ENCODE data around the gene PIEZO2.
"Not testable (repeated sequence)": the region's sequence is repeated elsewhere in the genome, so short reads cannot be mapped to it uniquely, and the experiment has no call there.

The PIEZO2 gene

DNA sequence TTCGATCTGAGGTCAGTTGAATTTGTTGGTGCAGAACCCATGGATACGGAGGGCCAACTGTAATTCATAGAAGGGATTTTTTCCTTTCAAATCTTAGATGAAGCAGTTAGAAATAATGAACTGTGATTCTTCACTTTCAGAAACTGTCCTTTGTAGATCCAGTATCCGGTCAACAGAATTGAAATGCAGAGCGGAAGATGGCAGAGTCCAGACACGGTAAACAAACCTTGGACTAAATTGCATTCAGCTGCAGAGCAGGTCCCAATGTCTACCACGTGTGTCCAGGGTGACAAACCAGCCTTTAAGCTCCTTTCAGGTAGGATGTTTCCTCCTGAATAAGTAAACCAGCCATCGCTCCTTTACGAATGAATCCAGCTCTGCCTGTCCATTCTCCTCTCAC, 234.8 kb downstream of the PIEZO2 start:
- not testable (repeated sequence) for DNase-seq (ENCODE audit: extremely low spot score, insufficient read length, low read depth); FAIRE-seq

DNA sequence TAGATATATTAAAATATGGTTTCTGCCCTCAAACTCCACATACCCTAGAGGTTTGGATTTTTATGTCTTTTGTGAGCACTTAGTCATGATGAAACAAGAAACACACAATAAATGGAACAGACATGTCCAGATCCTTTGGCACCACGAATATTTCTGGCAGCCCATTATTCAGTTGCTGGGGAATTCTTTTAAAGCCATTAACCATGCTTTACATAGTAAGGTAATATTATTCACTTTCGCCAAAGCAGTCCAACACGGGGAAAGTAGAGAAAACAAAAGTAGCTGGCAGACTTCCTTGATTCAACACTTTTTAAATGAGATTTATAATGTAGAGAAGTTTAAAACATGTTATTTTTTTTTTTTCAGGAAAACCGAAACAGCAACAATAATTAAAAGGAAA, 235.4 kb downstream of the PIEZO2 start:
- FAIRE-seq, result no peak

DNA sequence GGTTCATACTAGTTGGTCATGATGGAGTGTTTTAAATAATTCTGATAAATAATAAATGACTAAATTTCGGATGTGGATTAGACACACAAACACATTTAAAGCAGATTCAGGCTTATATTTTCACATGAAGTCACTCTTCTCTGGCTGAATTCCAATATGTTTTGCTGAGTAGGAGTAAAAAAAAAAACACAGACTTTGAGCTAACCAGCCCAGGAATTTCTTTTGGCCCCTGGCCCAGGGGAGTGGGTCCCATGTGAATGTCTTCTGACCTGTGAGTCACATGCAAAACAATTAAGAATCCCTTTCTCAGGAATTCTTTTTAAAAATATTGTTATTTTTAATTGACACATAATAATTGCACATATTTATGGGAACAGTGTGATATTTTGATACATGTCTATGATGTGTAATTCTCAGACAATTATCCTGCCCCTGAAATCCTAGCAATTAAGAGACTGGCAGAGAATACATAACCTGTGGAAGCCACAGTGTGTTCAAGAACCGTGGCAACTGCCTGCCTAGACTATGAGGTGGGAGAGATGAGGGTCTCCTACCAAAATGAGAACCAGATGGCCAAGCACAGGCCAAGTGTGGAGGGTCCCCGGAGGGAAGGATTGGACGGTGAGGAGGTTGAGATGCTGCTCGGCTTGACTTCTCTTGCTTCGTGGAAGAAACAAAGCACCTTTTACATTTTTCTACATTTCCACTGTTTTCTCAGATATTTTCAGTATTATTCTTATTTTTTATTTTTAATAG, 236.4 kb downstream of the PIEZO2 start:
- no peak for FAIRE-seq
- no peak for DNase-seq (ENCODE audit: extremely low spot score, insufficient read length, low read depth)

More for the DNA sequence above, 235.4 kb downstream of the PIEZO2 start:
- no peak for DNase-seq (ENCODE audit: extremely low spot score, insufficient read length, low read depth)

DNA sequence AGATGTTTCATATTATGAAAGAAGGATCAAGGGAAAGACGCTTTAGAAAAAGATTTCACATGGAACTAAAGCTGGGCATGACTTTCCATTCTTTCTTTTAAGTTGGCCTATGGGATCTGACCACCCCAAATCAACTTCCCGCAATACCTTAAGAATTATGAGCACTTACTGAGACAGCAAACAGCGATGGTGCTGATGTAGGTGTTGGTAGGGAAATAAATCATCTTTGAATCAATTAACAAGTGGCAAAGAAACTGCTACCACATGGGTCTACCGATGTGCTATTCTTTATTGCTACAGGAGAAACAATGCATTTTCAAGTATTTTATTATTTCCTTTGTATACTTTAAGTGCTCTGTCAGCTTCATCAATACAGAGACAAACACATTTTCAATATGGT, 239.6 kb downstream of the PIEZO2 start:
- FAIRE-seq (no peak), DNase-seq (ENCODE audit: extremely low spot score, insufficient read length, low read depth) (no peak)

DNA sequence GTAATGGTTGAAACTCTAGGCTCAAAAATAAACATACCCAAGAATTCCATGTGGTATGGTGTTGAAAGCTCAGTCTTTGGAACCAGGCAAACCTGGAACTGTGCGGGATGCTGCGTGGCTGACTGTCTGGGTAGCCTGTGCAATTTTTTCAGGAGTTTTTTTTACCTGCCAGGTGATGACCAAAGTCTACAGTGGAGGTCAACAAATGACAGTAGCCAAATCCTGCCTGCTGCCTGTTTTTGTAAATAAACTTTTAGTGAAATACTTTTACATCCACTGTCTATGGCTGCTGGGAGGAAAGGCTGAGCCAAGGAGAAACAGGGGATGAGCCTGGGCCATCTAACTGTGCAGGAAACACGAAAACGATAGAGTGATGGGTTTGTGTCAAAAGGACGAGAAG, 240.6 kb downstream of the PIEZO2 start:
- FAIRE-seq (no peak), DNase-seq (ENCODE audit: extremely low spot score, insufficient read length, low read depth) (no peak)

DNA sequence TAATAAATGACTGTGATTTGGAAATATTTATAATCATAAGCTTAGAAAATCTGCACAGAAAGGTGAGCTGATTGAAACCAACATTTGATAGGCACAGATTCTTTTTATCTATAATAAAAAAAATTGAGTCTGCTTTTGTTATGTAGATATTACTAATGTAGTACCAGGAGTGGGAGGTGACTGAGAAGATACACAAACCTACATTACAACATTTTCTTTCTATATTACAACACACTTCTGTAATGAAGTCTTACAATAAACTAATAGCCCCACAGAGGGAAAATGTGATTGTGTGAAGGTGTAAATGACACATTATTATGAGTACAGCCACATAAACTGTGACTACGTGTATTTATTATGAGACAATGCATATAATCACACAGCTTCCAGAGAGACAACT, 241.6 kb downstream of the PIEZO2 start:
- no peak for DNase-seq (ENCODE audit: extremely low spot score, insufficient read length, low read depth)
- FAIRE-seq, result no peak

DNA sequence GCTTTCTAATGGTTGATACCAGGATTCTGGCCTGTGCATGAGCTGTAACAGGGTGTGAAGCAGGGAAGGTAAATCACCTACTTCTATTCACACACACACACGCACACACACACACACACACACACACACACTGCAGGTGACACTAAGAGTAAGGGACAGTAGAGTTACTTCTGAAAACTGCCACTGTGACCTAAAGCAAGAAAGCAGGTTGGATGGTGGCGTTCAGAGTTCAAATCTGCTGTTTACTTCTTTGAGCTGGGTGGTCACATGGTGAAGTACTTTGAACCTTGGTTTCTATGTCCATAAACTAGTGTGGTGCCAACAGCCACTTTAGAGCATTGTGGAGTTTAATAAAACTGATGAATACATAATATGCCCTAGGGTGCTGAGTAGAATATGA, 248.0 kb downstream of the PIEZO2 start:
- no peak for FAIRE-seq
- no peak for DNase-seq (ENCODE audit: extremely low spot score, insufficient read length, low read depth)

DNA sequence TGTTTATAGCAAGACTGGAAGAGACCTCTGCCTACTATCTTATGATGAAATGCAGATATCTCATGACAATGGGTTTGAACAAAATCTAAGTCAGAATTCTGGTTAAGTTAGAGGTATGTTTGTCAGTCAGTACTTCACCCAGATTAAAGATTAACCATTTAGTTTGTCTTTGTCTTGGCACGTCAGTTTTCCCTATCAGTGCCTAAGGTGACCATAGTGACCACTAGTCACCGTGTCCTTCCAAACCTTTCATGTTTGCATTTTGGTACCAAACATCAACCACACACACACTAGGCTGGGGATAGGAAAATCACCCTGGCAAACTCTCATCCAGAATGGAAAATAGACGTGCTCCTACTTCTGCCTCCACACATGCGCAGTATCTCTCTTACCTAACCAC, 248.9 kb downstream of the PIEZO2 start:
- FAIRE-seq, result peak; percentile 5
- no peak for DNase-seq (ENCODE audit: extremely low spot score, insufficient read length, low read depth)

DNA sequence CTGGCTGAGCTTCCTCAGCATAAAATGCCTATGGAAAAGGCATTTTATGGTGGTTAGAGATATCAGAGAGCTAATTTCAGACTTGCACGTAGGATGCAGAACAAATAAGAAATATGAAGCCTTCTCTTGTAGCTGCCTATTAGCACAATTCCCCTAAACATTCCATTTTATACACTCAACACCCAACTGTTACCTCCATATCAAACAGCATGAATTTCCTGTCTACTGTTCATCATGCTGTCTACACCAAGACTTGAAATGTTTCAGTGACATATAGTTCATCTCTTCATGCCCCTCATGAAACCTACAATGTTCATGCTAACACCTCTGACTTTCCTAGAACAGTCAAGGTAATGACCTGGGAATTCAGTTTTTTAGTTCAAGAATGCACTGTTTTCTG, 249.9 kb downstream of the PIEZO2 start:
- DNase-seq (ENCODE audit: extremely low spot score, insufficient read length, low read depth), result no peak
- no peak for FAIRE-seq

DNA sequence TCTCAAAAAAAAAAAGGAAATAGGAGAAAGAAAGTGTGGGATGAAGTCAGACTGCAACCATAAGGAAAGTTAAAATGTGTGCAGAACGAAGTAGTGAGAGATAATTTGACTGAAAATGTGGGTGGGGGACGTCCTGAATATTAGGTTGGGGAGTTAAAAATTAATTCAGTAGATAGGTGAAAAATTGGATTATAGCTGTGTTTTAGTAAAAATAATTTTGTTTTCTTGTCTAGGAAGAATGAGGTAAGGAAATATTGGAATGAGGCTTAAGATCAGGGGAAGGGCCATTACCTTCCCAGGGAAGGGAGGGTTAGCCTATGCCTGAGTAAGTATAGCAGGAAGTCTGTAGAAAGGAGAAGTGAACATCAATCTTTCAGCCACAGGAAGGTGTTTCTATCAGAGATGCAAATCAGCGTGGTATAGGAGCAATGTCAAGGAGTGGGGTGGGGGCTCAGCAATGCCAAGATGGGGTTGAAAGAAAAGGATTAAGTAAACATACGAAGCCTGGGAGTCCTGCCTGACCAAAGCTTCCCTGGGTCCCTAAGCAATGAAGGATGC, 250.9 kb downstream of the PIEZO2 start:
- FAIRE-seq, result peak; percentile 67

DNA sequence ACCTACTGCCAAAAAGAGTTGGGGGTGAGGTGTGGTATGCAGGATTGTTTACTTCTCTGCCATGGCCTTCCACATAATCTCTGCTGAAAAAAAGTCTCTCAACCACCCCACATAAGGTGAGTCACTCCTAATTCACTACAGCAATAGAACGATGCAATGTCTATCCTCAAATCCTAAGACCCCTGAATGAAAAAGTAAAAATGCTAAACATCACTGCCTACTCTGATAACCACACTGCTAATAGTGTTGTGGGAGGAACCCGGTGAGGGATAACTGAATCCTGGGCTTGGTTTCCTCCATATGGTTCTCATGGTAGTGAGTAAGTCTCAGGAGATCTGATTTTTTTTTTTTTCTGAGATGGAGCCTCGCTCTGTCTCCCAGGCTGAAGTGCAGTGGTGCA, 252.5 kb downstream of the PIEZO2 start:
- FAIRE-seq, result no peak
- DNase-seq (ENCODE audit: extremely low spot score, insufficient read length, low read depth), result no peak

More for the DNA sequence above, 250.9 kb downstream of the PIEZO2 start:
- DNase-seq (ENCODE audit: extremely low spot score, insufficient read length, low read depth), result no peak

DNA sequence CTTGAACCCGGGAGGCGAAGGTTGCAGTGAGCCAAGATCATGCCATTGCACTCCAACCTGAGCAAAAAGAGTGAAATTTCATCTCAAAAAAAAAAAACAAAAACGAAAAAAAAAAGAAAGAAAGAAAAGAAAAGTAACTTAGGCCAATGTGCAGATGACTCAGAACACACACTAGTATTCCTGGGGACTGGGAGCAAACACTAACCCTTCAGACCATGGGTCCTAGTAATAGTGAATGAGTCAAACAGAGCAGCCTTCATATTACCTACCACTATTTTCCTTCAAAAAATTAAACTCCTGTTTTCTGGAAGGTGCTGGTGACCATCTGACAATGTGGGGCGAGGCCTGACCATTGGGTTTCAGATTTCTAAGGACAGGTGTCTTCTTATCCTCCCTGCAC, 253.4 kb downstream of the PIEZO2 start:
- FAIRE-seq, result no peak
- no peak for DNase-seq (ENCODE audit: extremely low spot score, insufficient read length, low read depth)

DNA sequence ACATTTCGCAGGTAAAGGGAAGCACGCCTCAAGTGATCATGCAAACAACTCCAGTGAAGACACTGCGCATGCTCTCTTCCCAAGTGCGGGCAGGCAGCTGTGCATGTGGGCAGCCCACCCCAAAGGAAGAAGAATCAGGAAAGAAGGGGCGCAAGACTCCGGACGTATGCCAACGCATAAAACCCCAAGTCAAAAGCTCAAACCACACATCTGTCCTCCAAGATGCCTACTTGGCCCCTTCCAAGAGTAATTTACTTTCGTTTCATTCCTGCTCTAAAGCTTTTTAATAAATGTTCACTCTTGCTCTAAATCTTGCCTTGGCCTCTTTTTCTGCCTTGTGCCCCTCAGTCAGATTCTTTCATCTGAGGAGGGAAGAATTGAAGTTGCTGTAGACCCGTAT, 254.9 kb downstream of the PIEZO2 start:
- no peak for FAIRE-seq

DNA sequence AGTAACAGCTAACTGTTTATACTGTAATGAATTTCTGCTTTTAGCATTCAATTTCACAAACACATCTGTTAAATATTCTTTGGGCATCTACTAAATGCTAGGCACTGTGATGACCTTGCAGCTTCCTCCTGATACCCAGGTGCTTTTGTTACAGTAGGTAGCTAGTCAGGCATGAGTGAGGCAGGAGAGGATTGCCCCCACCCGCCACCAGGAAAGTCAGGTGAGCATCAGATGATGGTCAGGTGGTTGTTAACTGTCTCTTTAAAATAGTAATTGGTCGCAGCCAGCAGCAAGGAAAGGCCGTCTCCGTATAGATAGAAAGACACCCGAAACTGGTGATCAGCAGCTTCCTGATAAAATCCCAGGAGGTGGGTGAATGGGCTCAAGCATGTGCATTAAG, 255.6 kb downstream of the PIEZO2 start:
- FAIRE-seq (no peak), DNase-seq (ENCODE audit: extremely low spot score, insufficient read length, low read depth) (no peak)

More for the DNA sequence above, 254.9 kb downstream of the PIEZO2 start:
- DNase-seq (ENCODE audit: extremely low spot score, insufficient read length, low read depth), result no peak

DNA sequence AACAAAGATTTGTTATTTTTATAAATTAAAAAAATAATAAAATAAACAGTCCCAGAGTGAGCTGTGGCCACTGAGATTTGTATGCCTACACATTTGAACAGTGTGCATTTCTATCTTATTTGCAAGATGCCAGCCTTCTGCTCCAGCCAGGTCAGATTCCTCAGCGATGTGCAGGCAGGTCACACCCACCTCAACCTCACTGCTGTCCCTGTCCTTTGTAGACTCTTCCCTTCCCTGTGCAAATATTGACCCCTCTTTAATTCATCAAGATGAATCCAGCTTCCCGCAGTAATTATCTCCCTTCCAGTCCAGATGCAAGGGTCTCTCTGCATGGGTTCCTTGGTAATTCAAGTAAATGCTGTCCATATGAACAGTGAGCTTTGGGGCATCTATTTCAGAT, 256.2 kb downstream of the PIEZO2 start:
- DNase-seq (ENCODE audit: extremely low spot score, insufficient read length, low read depth) (no peak), FAIRE-seq (no peak)

DNA sequence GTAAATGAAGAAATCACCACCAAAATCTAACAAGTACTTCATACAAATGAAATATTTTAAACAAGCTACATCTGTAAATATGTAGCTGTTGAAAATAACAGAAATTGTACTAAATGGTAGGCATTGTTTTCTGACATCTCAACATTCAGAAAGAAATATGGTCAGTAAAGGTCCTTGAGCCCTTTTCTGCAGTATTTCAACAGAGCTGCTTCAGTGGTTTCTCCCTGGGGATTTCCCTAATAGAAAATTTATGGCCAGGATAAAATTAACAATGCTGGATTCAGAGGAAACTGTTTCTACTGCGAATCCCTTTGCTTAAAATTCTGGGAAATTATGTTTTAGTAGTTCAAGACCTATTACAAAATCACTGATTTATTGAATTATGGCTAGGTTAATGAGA, 256.6 kb downstream of the PIEZO2 start:
- FAIRE-seq, result no peak
- no peak for DNase-seq (ENCODE audit: extremely low spot score, insufficient read length, low read depth)

DNA sequence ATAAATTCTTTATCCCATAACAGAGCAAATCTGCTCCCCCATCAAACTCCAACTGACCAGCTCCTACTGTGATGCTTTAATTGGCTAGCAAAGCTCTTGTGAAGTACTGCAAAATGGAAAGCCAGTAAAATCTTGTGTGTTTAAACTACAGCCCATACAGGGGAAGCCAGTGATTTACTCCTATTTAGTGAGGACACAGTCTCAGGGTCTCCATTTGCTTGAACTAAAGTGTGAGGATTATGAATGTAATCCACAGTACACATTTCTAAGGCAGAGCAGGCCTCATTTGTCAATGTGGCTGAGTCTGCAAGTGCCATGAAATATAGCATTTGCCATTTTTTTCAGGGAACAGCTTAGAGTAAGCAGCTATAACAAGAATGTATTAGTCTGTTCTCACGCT, 259.3 kb downstream of the PIEZO2 start:
- no peak for FAIRE-seq
- no peak for DNase-seq (ENCODE audit: extremely low spot score, insufficient read length, low read depth)

DNA sequence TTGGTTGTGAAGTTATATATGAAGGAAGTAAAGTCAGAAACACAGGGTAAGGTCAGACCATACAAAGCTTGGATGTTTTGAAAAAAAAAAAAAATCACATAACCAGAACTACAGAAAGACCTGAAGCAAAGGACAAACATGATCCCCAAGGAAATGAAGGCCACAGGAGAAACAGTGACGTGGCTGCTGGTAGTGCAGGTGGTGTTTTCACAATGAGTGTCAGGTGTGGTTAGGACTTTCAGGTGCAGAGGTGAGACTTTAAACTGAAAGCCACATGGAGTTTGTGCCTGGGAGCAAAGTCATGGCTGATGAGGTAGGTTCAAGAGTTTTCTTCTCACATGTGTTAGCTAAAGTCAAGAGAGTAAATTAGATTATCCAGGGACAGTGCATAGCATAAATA, 270.7 kb downstream of the PIEZO2 start:
- peak; percentile 95 for FAIRE-seq
- peak; percentile 55 for DNase-seq (ENCODE audit: extremely low spot score, insufficient read length, low read depth)

DNA sequence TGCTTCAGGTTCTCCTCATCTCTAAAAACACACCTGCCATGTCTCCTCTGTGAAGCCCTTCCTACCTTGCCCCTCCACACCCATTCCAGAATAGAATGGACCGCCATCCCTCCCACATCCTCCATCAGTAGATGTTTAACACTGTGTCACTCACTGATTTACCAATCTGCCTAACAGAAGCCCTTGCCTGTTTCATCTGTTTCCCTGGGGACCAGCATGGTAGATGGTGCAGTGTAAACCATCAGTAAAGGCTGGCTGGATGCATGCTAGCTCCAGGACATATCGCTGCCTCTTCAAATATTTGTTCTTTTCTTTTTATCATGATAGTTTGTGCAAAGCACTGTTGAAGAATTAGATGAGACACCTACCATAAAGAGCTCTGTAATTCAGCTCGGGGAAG, 271.4 kb downstream of the PIEZO2 start:
- DNase-seq (ENCODE audit: extremely low spot score, insufficient read length, low read depth) (no peak), FAIRE-seq (peak; percentile 74)

DNA sequence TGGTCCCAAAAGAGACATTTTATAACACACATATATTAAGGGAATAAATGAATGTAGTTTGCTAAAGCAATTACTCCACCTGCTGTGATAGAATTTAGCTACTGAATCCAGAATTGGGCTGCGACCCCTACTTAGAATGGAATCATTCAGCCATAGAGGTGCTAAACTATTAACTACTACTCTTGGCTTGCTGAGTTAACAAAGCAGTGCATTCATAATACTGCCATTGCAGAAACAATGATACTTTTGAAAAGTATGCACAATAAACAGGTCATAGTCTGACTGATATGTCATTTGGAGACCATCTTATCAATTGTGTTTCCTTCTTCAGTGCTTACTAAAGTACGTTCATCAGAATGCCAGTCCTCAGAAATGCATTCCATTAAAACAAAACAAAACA, 273.6 kb downstream of the PIEZO2 start:
- DNase-seq (ENCODE audit: extremely low spot score, insufficient read length, low read depth) (no peak), FAIRE-seq (no peak)

DNA sequence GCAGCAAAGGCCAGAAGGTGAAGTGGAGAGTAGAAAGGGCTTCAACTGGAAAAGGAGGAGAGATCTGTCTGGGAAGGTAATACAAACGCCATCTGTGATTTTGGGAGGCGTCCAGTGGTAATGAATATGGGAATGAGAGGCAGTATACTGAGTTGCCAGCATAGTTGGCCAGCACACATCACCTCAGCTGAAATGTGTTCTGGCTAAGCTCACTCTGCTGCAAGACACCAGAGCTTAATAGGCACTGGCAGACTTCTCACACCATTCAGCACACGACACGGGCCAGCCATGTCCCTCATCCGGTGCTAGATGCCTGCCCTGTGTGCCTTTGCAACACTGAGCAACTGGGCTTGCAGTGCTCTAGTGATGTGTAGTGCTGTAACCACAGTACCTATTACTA, 277.1 kb downstream of the PIEZO2 start:
- DNase-seq (ENCODE audit: extremely low spot score, insufficient read length, low read depth), result no peak
- no peak for FAIRE-seq

DNA sequence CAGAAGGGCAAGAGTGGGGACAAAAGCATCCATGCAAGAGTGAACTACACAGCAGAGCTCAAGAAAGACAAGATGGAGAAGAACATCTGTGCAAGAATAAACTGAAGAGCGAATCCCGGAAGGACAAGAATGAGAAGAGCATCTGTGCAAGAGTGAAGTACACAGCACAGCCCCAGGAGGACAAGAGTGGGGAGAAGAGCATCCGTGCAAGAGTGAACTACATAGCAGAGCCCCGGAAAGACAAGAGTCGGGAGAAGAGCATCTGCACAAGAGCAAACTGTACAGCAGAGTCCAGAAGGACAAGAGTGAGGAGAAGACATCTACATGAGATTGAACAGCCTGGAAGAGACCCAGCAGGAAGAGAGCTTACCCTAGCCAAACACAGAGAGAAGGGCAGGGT, 284.6 kb downstream of the PIEZO2 start:
- DNase-seq (ENCODE audit: extremely low spot score, insufficient read length, low read depth) (no peak), FAIRE-seq (no peak)
